HG02678 (cell line): ENCODE data around the gene TNPO2.
"Not testable (repeated sequence)": the region's sequence is repeated elsewhere in the genome, so short reads cannot be mapped to it uniquely, and the experiment has no call there.

Experiments used
- ATAC-seq: cut with Tn5 transposase; IDR thresholded peaks from one replicate; pipeline ENCODE4 v1.9.1; 2021; ENCODE audit warnings: mild to moderate bottlenecking, moderate library complexity; ENCODE audit not compliant: unreplicated experiment

The TNPO2 gene

DNA sequence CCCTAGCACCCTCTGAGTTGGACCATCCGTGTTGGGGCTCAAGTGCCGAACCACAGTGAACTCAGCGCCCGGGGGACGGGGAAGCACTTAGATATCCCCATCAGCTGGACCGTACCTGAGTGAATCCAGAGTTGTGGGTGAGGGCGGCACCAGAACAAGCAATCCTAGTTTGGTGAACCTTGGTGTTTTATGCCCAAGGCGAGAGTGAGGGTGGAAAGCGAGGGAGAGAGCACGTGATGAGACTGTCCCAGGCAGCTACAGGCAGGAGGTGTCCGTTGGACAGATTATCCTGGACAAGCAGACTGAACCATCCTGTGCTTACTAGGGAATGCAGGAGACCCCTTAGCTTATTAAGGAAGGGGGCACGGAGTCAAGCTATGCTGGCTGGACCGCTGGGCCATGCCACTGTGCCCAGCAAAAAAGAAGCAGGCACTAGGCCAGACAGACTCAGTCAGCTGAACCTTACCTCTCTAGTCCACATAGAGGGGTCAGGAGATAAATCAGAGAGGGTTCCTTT lies 14.2 kb upstream of the TNPO2 start:
- no peak for ATAC-seq

GRCh38 chr19:12736995-12737834 lies 13.5 kb upstream of the TNPO2 start, which contains the start of gene GET3:
TSS of gene GET3 (plus strand) at chr19:12737497. CDS start at chr19:12737506, 9 bp downstream.
- ATAC-seq = peak; percentile 74

- no peak for ATAC-seq
Observed at GRCh38 chr19:12733369-12734214, 9.9 kb upstream of the TNPO2 start.

GRCh38 chr19:12731337-12731736 lies 7.6 kb upstream of the TNPO2 start:
- no peak for ATAC-seq

DNA sequence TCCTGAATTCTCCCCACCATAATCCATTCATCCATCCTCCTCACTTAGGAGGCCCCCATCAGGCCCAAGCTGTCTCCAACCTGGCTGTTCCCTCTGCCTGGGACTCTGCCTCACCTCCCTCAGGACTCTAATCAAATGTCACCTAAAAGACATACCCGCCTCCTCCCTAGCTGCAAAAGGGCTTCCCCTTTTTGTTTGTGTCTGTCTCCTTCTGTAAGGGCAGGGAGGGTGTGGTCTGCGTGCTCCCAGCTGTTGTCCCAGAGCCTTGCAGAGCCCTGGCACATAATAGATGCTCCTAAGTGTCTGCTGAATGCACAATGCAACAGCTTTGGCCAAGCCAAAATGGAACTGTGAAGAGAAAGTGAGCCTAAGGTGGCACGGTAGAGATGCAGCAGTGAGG lies 6.3 kb upstream of the TNPO2 start:
- no peak for ATAC-seq

DNA sequence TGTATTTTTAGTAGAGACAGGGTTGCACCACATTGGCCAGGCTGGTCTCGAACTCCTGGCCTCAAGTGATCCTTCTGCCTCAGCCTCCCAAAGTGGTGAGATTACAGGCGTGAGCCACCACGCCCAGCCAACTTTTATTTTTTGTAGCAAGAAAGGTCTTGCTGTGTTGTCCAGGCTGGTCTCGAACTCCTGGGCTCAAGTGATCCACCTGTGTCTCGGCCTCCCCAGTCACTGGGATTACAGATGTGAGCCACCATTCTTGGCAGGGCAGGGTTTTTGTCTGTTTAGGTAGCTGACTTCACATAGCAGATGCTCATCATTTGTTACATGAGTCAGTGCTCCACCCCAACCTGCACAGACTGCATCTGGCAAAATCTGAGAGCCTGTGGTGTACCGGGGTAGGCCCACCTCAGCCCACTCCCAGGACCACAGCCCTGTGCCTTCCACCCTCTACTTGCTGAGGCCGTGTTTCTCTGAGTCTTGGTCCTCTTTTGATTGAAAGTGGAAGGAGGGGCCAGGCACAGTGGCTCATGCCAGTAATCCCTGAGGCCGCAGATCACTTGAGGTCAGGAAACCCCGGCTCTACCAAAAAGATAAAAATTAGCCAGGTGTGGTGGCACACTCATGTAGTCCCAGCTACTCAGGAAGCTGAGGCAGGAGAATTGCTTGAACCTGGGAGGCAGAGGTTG lies 4.2 kb upstream of the TNPO2 start:
- no peak for ATAC-seq

DNA sequence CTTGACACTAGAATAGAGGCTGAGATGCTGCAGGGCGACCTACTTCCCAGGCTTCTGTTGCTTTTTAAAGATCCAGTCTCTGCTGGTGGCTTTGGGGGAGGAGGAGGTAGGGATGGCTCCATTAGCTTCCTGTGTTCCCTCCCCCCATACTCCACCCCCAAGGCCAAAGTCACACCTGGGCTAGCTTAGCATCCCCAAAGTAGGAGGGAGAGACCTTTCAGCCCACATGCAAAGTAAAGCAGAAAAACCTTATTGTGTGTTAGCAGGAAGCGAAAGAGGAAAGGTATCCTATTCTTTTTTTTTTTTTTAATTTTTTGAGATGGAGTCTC lies 3.2 kb upstream of the TNPO2 start:
- no peak for ATAC-seq

GRCh38 chr19:12725612-12726011 lies 1.9 kb upstream of the TNPO2 start:
- not testable (repeated sequence) for ATAC-seq

DNA sequence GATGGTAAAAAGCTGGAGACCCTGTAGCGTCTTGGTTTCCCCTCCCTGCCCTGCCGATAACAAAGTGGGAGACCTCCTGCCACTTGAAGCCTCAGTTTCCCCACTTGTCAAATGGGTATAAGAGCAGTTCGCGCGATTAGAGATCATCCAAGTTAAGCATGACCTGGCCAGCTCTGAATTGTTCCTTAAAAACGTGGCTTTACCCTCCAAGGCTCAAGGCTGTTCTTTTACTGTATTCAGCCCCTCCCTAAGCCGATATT lies 421 bp downstream of the TNPO2 start:
- ATAC-seq = no peak

- ATAC-seq = peak; percentile 84
Observed at GRCh38 chr19:12722566-12723380, 959 bp downstream of the TNPO2 start.

- ATAC-seq = peak; percentile 31
Observed at GRCh38 chr19:12721656-12722565, 1.8 kb downstream of the TNPO2 start.

DNA sequence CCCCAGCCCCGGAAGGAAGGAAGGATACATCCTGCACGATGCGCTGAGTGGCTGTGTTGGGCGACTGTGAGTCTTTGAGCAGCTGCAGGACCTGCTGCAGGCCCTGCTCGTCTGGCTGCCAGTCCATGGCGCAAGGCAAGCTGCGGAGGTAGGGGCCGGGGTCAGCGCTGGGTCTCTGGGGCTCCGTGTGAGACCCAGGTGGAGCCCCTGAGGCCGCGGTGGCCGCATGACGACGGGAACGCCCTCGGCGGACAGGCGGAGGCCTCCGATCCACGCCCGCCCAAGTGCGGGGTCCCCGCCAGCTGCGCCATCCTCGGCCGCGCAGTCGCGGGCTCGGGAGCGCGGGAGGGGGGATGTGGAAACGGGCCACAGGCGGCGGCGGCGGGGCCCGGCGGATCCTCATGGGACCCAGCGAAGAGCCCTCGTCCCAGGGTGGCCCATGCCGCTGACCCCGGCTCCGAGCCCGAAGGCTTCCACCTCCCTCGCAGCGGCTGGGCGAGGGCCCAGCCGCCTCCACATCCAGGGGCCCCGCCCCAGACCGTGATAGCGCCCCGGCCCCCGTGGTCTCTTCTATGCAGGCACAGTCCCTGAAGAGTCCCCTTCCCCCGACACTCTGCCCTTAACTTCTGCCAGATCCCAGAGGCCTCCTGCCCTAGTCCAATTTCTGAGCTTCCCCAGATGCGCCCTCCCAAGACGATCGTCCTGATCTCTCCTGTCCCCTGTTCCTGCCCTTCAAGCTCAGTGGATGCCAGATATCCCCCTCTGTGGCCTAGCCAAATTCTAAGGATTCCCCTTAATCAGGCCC lies 2.7 kb downstream of the TNPO2 start:
- ATAC-seq = no peak

- no peak for ATAC-seq
Observed at GRCh38 chr19:12720296-12720695, 3.4 kb downstream of the TNPO2 start.

- no peak for ATAC-seq
Observed at GRCh38 chr19:12715929-12716328, 7.8 kb downstream of the TNPO2 start.

DNA sequence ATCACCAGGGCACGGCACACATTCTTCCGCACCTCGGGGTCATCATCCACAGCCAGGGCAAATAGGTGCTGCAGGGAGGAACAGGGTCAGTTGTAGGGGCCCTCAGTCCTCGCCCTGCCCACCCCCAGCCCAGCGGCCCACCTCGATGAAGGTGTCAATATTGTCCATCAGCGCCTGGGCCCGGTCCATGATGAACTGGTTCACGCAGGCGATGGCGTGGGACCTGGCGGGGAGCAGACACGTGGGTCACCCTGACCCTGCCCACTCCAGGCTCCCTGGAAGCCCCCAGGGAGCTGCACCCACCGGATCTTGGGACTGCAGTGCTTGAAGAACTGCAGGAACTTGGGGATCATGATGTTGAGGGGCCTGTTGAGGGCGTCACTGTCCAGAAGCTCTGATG lies 8.6 kb downstream of the TNPO2 start:
- ATAC-seq = no peak

- not testable (repeated sequence) for ATAC-seq
Observed at GRCh38 chr19:12713304-12713703, 10.4 kb downstream of the TNPO2 start.

GRCh38 chr19:12712077-12712476 lies 11.7 kb downstream of the TNPO2 start:
- ATAC-seq = not testable (repeated sequence)

DNA sequence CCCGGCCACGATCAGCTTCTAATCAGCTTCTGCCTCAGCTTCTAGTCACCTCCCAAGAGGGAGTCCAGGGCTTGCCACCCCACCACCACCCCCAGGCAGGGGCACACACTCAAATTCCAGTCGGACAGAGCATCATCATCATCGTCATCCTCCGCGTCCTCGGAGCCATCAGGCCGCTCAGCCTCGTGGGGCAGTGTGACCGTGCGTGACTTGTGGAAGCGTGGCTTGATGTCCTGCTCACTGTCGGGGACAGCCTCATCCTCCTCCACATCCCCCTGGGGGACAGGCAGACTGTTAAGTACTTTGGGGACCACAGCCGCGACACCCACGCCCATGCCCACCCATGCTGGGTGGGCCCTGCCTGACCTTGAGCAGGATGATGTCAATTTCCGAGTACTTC lies 12.5 kb downstream of the TNPO2 start:
- no peak for ATAC-seq

GRCh38 chr19:12708641-12709040 lies 15.1 kb downstream of the TNPO2 start:
- ATAC-seq = no peak
